Embryonic facial prominence (tissue), 1 donor: ENCODE data around the gene DNAJC6.
"Not testable (repeated sequence)": the region's sequence is repeated elsewhere in the genome, so short reads cannot be mapped to it uniquely, and the experiment has no call there.

ENCODE experiments used
- DNase-seq: peaks from one replicate; pipeline ENCODE4 v3.0.0-alpha.2; 2016; ENCODE audit errors: extremely low spot score

Gene DNAJC6

DNA sequence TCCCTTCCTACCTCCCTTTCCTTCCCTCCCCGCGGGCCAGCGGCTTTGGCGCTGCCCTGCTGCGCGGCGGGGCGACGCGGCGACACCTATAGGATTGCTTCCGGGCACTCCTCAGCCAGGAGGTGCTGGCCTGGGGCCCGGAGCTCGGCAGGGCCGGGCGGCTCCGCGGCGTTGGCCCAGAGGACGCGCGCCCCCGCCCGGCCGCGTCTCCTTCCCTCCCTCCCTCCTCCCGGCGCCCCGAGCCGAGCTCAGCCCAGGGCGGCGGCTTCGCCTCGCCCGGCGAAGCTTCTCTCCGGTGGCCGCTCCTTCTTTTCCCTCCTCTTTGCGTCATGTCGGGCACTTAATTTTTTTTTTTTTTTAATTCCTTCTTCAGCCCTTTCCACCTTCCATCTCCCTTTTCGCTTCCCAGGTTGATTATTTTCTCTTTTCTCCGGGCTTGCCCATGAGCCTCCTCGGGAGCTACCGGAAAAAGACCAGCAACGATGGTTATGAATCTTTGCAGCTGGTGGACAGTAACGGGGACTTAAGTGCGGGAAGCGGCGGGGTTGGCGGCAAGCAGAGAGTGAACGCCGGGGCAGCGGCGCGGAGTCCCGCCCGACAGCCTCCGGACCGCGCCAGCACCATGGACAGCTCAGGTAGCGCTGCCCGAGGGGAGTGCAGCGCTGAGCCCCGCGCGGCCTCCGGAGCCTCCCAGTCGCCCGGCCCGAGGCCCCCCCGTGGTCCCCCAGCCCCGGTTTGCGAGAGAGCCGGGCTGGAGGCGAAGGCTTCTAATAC is at the start of gene DNAJC6:
Gene DNAJC6, plus strand, starts transcription at position 240 of the 774 bp plus-strand sequence. Its CDS starts 203 bp downstream, at position 443.
- DNase-seq = peak; percentile 31

DNA sequence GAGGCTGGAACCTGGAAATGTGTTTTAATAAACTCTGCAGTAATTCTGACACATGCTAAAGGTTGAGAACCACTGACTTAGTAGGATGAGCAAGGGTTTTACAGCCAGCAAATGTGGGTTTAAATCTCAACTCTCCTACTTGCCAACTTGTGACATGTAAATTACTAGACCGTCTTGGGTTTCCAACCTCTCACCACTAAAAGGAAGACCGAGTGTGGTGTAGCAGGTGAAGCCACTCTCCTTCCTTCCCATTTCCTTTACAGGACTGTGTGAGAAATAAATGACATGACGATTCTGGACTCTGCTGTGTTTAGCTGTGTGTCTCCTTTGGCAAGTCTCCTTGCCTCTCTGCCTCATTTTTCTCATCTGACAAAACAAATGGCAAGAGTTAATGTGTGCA is 49.5 kb upstream of the DNAJC6 start:
- DNase-seq = no peak

- DNase-seq = no peak
Observed at GRCh38 chr1:65260851-65261473, 48.4 kb upstream of the DNAJC6 start.

GRCh38 chr1:65263286-65263685 is 46.1 kb upstream of the DNAJC6 start:
- no peak for DNase-seq

DNA sequence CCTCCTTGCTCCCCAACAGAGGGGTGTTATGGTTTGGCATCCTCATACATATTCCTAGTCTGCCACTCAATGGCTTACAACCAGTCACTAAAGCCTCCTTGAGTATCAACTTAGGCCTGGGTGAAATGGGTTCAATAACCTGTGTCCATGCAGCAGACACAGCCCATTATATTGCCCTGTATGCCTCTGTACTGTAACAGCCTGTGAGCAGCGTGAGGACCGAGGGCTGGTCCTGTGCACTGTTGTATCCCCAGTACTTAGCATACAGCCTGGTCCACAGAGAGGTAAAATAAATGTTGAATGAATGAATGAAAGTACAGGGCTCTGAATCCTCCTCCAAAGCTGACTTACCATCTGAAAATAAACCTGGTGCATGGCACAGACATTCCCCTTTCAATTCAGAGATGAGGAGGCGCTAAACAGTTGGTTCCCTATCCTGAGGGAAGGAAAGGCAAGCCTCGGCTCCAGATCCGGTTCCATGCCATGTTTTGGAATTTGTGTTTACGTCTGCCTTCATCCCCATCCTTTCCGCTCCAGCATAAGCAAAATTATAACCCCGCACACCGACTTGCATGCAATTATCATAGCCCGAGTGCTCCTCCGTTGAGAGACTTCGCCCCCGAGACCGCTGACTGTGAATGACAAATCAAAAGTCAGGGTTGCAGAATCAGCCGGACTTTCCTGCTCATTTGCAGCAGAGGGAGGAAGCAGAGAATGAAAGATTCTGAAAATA is 45.0 kb upstream of the DNAJC6 start:
- no peak for DNase-seq

DNA sequence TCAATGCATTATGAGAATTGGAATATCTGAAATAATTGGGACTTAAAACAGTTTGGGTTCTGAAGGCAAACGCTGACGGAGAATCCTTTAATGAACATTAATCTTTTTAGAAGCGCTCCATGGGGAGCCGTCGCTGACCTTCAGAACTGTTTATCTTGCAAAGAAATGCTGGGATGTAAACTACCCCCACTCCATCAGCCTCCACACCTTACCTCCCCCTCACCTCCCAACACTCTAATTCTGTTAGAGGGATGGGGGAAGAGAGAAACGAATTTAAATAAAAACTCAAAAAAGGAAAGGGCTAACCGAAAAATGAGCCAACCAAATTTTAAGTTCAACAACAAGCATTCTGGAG is 44.1 kb upstream of the DNAJC6 start:
- no peak for DNase-seq

DNA sequence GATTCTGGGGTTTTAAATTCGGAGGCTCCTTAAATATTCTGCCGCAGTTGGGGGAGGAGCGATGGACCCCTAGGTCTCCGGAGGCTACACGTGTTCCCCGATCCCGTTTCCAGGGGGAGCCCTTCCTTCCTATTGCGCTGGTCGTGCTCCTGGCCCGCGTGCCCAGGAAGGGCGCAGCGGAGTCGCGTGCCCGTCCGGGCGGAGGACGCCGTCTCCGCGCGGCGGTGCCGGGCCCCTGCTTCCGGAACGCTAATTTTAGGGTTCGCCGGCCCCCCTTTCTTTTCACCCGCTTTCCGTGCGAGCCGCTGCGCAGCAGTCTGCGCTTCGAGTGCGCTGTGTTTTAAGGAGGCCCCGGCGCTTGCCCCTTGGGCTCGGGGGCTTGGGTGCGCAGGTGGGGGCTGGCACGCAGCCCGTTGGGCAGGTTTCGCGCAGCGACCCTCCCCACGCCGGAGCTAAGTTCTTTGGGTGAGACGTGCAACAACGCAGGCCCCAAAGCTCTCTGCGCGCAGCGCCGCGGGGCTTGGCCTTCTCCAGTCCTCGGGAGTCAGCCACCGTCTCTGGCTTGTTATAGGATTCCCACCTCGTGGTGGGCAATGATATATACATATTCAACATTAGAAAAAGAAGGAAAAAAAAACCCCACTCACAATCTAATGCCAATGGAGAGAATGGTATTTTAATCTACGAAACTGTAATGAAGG is 43.5 kb upstream of the DNAJC6 start:
- DNase-seq = no peak

DNA sequence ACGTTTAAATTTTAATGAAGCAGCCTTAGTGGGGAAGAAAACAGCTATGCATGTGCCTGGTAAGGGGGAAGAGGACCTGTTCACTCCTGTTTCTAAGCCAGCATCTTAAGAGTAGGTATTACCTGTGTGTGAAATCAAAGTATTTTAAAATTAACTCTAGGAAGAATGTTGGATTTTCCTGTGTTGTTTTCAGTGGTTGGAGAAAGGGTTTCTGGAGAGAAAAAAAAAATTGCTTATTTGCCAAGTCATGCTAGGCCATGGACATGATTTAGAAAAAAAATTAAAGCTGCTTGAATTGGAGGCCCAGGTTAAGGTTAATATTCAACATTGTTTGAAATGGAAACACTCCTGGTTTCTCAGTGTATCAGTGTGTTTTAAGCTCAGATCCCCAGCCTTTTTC is 42.9 kb upstream of the DNAJC6 start:
- no peak for DNase-seq

GRCh38 chr1:65267271-65267670 is 42.1 kb upstream of the DNAJC6 start:
- DNase-seq = no peak

GRCh38 chr1:65267683-65268082 is 41.7 kb upstream of the DNAJC6 start:
- no peak for DNase-seq

GRCh38 chr1:65269612-65270011 is 39.7 kb upstream of the DNAJC6 start:
- no peak for DNase-seq

DNA sequence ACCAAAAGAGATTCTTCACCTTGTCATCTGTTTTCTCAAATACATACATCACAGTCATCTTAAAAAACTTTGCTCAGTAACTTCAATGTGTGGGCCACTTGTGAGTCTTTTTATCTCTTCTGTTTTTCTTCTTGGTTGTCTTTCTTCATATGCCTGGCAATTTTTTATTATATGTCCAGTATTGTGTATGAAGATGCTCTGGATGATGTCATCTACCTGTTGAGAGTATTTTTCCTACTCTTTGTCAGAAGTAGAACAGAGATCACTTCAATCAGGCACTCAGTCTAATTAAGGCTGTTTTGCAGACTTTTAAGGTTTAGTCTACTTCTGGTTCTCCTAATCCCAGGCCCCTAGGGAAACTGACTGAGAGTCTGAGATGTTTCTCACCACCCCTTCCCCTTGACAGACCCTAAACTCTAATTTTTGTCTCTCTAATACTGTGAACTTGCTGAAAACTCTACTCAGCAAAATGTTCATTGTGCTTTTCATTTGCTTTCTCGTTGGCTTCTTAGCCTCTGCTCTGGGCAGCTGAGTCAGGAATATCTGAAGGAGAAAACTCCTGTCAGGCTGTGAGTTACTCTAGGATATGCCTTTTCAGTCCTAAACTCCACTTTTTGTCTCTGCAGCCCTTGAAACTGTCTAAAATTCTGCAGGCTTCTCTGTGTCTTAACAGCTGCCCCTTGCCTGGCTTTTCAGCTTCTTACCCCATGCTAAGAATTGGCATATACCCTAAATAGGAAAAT is 33.0 kb upstream of the DNAJC6 start:
- DNase-seq = no peak

- DNase-seq = no peak
Observed at GRCh38 chr1:65277605-65278347, 31.6 kb upstream of the DNAJC6 start.

DNA sequence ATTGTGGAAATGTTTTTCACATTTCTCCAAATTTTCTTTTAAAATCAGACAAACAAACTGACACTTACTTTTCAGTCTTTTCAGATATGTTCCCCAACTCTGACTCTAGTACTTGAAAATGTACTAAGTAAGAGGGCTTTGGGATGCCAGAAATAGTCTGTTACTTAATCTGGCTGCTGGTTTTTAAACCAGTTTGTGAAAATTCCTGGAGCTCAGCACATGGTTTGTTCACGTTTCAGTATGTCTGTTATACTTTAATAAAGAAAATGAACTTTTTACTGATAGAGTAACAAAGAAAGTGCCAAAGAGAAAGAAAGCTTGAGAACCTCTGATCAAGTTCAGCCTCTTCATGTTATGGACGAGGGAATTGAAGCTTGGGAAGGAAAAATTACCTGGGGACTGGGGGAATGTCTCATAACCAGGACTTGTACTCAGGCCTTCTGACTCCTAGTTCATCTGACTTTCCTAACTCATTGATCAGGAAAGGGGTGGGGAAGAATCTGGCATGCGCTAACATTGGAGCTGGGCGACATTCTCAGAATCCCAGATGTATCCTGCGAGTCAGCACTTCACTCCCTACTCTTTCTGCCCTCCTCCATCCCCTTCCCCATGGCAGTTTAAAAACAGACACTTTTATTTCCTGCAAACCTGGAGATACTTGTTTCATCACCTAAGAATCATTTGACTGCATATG is 30.8 kb upstream of the DNAJC6 start:
- no peak for DNase-seq

GRCh38 chr1:65279070-65279779 is 30.1 kb upstream of the DNAJC6 start:
- DNase-seq = no peak

- no peak for DNase-seq
Observed at GRCh38 chr1:65281846-65282245, 27.5 kb upstream of the DNAJC6 start.

- no peak for DNase-seq
Observed at GRCh38 chr1:65284229-65284628, 25.1 kb upstream of the DNAJC6 start.

- no peak for DNase-seq
Observed at GRCh38 chr1:65289449-65289848, 19.9 kb upstream of the DNAJC6 start.

- DNase-seq = not testable (repeated sequence)
Observed at GRCh38 chr1:65291818-65292217, 17.5 kb upstream of the DNAJC6 start.
